ENCODE results near the gene EPHB4.

DNA sequence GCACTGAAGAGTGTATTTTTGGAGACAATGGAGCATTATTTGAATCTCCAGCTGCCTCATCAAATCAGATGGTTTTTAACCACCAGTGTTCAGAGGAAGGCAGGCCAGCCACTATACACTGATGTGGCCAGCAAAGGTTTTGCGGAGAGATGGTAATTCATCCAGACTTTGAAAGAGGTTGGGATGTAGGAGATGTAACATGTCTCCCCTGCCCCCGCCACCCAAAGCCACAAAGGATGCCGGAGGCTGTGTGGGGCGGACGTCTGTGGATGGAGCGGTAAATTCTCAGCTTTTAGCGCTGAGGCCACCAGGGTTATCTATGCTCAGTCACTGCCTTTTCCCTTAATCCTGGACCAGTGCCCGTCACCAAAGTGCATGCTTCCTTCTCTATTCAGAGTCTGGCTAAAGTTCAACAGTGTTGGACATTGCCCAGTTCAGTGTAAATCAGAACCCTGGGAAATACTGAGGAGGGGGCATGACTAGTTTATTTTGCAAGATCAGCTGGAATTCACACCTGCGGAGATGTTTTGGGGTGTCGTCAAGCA is 36.2 kb upstream of the EPHB4 start:
- TF ChIP-seq POLR2AphosphoS5 (IDR thresholded peaks at IDR 0.05): no peak
- TF ChIP-seq, protein P1, sequence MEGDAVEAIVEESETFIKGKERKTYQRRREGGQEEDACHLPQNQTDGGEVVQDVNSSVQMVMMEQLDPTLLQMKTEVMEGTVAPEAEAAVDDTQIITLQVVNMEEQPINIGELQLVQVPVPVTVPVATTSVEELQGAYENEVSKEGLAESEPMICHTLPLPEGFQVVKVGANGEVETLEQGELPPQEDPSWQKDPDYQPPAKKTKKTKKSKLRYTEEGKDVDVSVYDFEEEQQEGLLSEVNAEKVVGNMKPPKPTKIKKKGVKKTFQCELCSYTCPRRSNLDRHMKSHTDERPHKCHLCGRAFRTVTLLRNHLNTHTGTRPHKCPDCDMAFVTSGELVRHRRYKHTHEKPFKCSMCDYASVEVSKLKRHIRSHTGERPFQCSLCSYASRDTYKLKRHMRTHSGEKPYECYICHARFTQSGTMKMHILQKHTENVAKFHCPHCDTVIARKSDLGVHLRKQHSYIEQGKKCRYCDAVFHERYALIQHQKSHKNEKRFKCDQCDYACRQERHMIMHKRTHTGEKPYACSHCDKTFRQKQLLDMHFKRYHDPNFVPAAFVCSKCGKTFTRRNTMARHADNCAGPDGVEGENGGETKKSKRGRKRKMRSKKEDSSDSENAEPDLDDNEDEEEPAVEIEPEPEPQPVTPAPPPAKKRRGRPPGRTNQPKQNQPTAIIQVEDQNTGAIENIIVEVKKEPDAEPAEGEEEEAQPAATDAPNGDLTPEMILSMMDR (IDR thresholded peaks at IDR 0.05): no peak

Measured in breast epithelium (tissue), 3 donors.